Choroid plexus epithelial cell (primary cell): ENCODE measurements around the gene CDH13.

ENCODE experiments used
- DNase-seq: peaks from one replicate; pipeline ENCODE4 v3.0.0-alpha.2; 2010; ENCODE audit warnings: low read depth
- H3K4me3 ChIP-seq: 2 replicates; pipeline ENCODE4 v1.5.1; 2011; ENCODE audit warnings: low read depth, mild to moderate bottlenecking, control low read depth, low read length, moderate library complexity
- CTCF ChIP-seq: conservative IDR thresholded peaks from 2 replicates; pipeline ENCODE4 v1.5.1; 2011; ENCODE audit warnings: low read depth, mild to moderate bottlenecking, control low read depth, inconsistent platforms, low read length, moderate library complexity

Gene CDH13

GRCh38 chr16:83629836-83630235 lies 1003.1 kb downstream of the CDH13 start:
- no peak for DNase-seq
- no peak overlapping the region for H3K4me3 ChIP-seq
- no peak for TF ChIP-seq CTCF

GRCh38 chr16:83630979-83631378 lies 1004.2 kb downstream of the CDH13 start:
- no peak for DNase-seq
- H3K4me3 ChIP-seq: no peak overlapping the region
- TF ChIP-seq CTCF: no peak

GRCh38 chr16:83633286-83633685 lies 1006.5 kb downstream of the CDH13 start:
- no peak overlapping the region for H3K4me3 ChIP-seq
- no peak for TF ChIP-seq CTCF
- no peak for DNase-seq

GRCh38 chr16:83648347-83648746 lies 1021.6 kb downstream of the CDH13 start:
- no peak overlapping the region for H3K4me3 ChIP-seq
- DNase-seq: no peak
- TF ChIP-seq CTCF: no peak

- H3K4me3 ChIP-seq: no peak overlapping the region
- no peak for DNase-seq
- TF ChIP-seq CTCF: no peak
Measured at GRCh38 chr16:83651871-83652270, 1025.1 kb downstream of the CDH13 start.

GRCh38 chr16:83652943-83653342 lies 1026.2 kb downstream of the CDH13 start:
- no peak for TF ChIP-seq CTCF
- no peak overlapping the region for H3K4me3 ChIP-seq
- peak; percentile 31 for DNase-seq

GRCh38 chr16:83653785-83654184 lies 1027.0 kb downstream of the CDH13 start:
- DNase-seq: peak; percentile 70
- H3K4me3 ChIP-seq: no peak overlapping the region
- TF ChIP-seq CTCF: no peak
